MG63 (cell line): ENCODE measurements around the gene EPHA6. TPM values are rescaled to one million over a fixed set of nuclear protein-coding genes. Genes with fewer than 3 reads are reported as not detected.
"Not testable (repeated sequence)": the region's sequence is repeated elsewhere in the genome, so short reads cannot be mapped to it uniquely, and the experiment has no call there.

Experiments
- DNase-seq: peaks from one replicate; pipeline ENCODE4 v3.0.0-alpha.2; 2020
- H3K27me3 ChIP-seq: fragments of 250-450 bp; sonication (Bioruptor Pico); 2 replicates; pipeline ENCODE4 v1.5.1; 2020; ENCODE audit warnings: mild to moderate bottlenecking, moderate library complexity
- H3K36me3 ChIP-seq: fragments of 250-450 bp; sonication (Bioruptor Pico); 2 replicates; pipeline ENCODE4 v1.5.1; 2020; ENCODE audit warnings: mild to moderate bottlenecking, moderate library complexity
- H3K4me3 ChIP-seq: fragments of 250-450 bp; sonication (Bioruptor Pico); 2 replicates; pipeline ENCODE4 v1.5.1; 2020; ENCODE audit warnings: mild to moderate bottlenecking, moderate library complexity
- H3K9me3 ChIP-seq: fragments of 250-450 bp; sonication (Bioruptor Pico); 2 replicates; pipeline ENCODE4 v1.5.1; 2020; ENCODE audit warnings: mild to moderate bottlenecking, moderate library complexity
- total RNA-seq: library from RNA; depleted of rRNA; stranded (reverse); fragments of >200 nt; shearing (Covaris generic); gene quantifications from 2 replicates; pipeline ENCODE4 v1.2.3, GENCODE V29; 2014; ENCODE audit warnings: low replicate concordance

Gene EPHA6
- total RNA-seq, 1 experiment from 2014 or later: 0.30 TPM

GRCh38 chr3:96863129-96863740 is 48.8 kb downstream of the EPHA6 start:
- H3K4me3 ChIP-seq: no peak overlapping the region
- DNase-seq: peak; percentile 10
- H3K9me3 ChIP-seq: no peaks in the 10 kb centered on the region
- H3K36me3 ChIP-seq: no peaks in the 10 kb centered on the region
- no peaks in the 10 kb centered on the region for H3K27me3 ChIP-seq

GRCh38 chr3:96865605-96866004 is 51.2 kb downstream of the EPHA6 start:
- no peaks in the 10 kb centered on the region for H3K36me3 ChIP-seq
- no peak for DNase-seq
- H3K4me3 ChIP-seq: no peak overlapping the region
- no peaks in the 10 kb centered on the region for H3K27me3 ChIP-seq
- no peaks in the 10 kb centered on the region for H3K9me3 ChIP-seq

- Histone ChIP-seq H3K27me3 (no peaks in the 10 kb centered on the region), H3K4me3 (no peak overlapping the region), H3K36me3 (no peaks in the 10 kb centered on the region), H3K9me3 (no peaks in the 10 kb centered on the region)
- DNase-seq: no peak
Observed at GRCh38 chr3:96869316-96869715, 54.9 kb downstream of the EPHA6 start.

- H3K9me3 ChIP-seq: no peaks in the 10 kb centered on the region
- no peak for DNase-seq
- no peaks in the 10 kb centered on the region for H3K36me3 ChIP-seq
- H3K4me3 ChIP-seq: no peak overlapping the region
- H3K27me3 ChIP-seq: no peaks in the 10 kb centered on the region
Observed at GRCh38 chr3:96877510-96877909, 63.1 kb downstream of the EPHA6 start.

- no peaks in the 10 kb centered on the region for H3K27me3 ChIP-seq
- H3K4me3 ChIP-seq: no peak overlapping the region
- no peak for DNase-seq
- no peaks in the 10 kb centered on the region for H3K36me3 ChIP-seq
- H3K9me3 ChIP-seq: no peaks in the 10 kb centered on the region
Observed at GRCh38 chr3:96900031-96900430, 85.6 kb downstream of the EPHA6 start.

GRCh38 chr3:96900566-96900965 is 86.2 kb downstream of the EPHA6 start:
- DNase-seq: no peak
- no peaks in the 10 kb centered on the region for H3K36me3 ChIP-seq
- H3K4me3 ChIP-seq: no peak overlapping the region
- no peaks in the 10 kb centered on the region for H3K27me3 ChIP-seq
- H3K9me3 ChIP-seq: no peaks in the 10 kb centered on the region

GRCh38 chr3:96915445-96915844 is 101.1 kb downstream of the EPHA6 start:
- H3K27me3 ChIP-seq: no peaks in the 10 kb centered on the region
- no peaks in the 10 kb centered on the region for H3K36me3 ChIP-seq
- no peak overlapping the region for H3K4me3 ChIP-seq
- no peaks in the 10 kb centered on the region for H3K9me3 ChIP-seq
- no peak for DNase-seq

- no peak for DNase-seq
- no peaks in the 10 kb centered on the region for H3K36me3 ChIP-seq
- no peaks in the 10 kb centered on the region for H3K27me3 ChIP-seq
- peaks cover 11% of the 10 kb centered on the region for H3K9me3 ChIP-seq
- H3K4me3 ChIP-seq: no peak overlapping the region
Observed at GRCh38 chr3:96931119-96931862, 116.9 kb downstream of the EPHA6 start.

GRCh38 chr3:96942131-96942530 is 127.7 kb downstream of the EPHA6 start:
- not testable (repeated sequence) for H3K4me3 ChIP-seq, H3K36me3 ChIP-seq, H3K27me3 ChIP-seq, DNase-seq, H3K9me3 ChIP-seq

GRCh38 chr3:96958856-96959255 is 144.5 kb downstream of the EPHA6 start:
- Histone ChIP-seq H3K9me3 (no peaks in the 10 kb centered on the region), H3K4me3 (no peak overlapping the region), H3K27me3 (no peaks in the 10 kb centered on the region), H3K36me3 (no peaks in the 10 kb centered on the region)
- DNase-seq: no peak

- Histone ChIP-seq H3K9me3 (no peaks in the 10 kb centered on the region), H3K4me3 (no peak overlapping the region), H3K36me3 (no peaks in the 10 kb centered on the region), H3K27me3 (no peaks in the 10 kb centered on the region)
- no peak for DNase-seq
Observed at GRCh38 chr3:96959474-96959873, 145.1 kb downstream of the EPHA6 start.

- Histone ChIP-seq H3K27me3 (no peaks in the 10 kb centered on the region), H3K36me3 (no peaks in the 10 kb centered on the region), H3K9me3 (no peaks in the 10 kb centered on the region), H3K4me3 (no peak overlapping the region)
- peak; percentile 22 for DNase-seq
Observed at GRCh38 chr3:96959901-96960641, 145.7 kb downstream of the EPHA6 start.

GRCh38 chr3:96960661-96961330 is 146.4 kb downstream of the EPHA6 start:
- Histone ChIP-seq H3K27me3 (no peaks in the 10 kb centered on the region), H3K9me3 (no peaks in the 10 kb centered on the region), H3K4me3 (no peak overlapping the region), H3K36me3 (no peaks in the 10 kb centered on the region)
- DNase-seq: no peak

- Histone ChIP-seq H3K36me3 (no peaks in the 10 kb centered on the region), H3K9me3 (no peaks in the 10 kb centered on the region), H3K4me3 (no peak overlapping the region), H3K27me3 (no peaks in the 10 kb centered on the region)
- no peak for DNase-seq
Observed at GRCh38 chr3:96961576-96961975, 147.2 kb downstream of the EPHA6 start.

GRCh38 chr3:96966181-96966929 is 152.0 kb downstream of the EPHA6 start:
- Histone ChIP-seq H3K27me3 (no peaks in the 10 kb centered on the region), H3K9me3 (no peaks in the 10 kb centered on the region), H3K4me3 (no peak overlapping the region), H3K36me3 (no peaks in the 10 kb centered on the region)
- peak; percentile 72 for DNase-seq

GRCh38 chr3:96970211-96970610 is 155.8 kb downstream of the EPHA6 start:
- H3K9me3 ChIP-seq: no peaks in the 10 kb centered on the region
- no peak overlapping the region for H3K4me3 ChIP-seq
- no peaks in the 10 kb centered on the region for H3K27me3 ChIP-seq
- no peaks in the 10 kb centered on the region for H3K36me3 ChIP-seq
- no peak for DNase-seq
